Stimulated activated CD8-positive, alpha-beta memory T cell treated with anti-CD3 and anti-CD28 coated beads, Interleukin-7, amount 100 ng/mL, for 24 hours (primary cell): Measurements from ENCODE around the gene ODR4.
A peak's percentile ranks its signal among the peaks of the same experiment; 100 is the strongest.
"Not testable (repeated sequence)": the region's sequence is repeated elsewhere in the genome, so short reads cannot be mapped to it uniquely, and the experiment has no call there.

Source experiments
- DNase-seq: peaks from one replicate; pipeline ENCODE4 v3.0.0-alpha.2; 2020; ENCODE audit warnings: low read depth

The ODR4 gene

DNA sequence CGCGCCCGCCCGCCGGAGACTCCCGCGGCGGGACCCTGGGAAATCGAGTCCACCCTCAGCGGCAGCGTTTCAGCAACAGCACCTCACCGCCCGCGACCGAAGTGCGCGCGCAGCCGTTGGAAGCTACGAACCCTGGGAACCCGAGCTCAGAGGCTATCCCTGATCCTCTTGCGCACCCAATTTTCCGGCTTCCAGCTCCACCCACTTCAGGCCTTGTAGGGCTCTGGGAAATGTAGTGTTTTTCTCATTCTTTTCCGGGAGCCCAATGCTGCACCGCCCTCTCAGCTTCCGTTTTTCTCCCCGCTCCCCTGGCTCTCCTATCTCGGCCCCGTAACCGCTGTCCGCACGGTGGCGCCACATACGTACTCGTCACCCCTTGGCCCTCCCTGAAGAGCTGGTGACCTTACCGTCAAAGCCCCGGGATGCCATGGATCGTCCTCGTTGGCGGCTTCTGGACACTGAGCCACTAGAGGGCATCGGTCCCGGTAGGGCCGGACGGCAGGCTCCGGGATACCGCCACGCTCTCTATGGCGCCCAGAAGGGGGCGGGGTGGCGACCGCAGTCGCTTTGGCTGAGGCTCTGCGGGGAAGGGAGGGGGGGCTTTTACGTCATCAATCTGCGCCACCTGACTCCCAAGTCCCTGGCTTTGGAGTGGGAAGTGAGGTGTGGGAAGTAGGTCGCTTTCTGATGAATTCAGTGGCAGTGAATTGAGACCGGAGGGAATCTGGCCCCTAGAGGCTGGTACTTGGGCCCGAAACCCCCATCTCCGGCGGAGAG, at the start of gene ODR4, which contains the start of gene TPR:
Gene ODR4, plus strand, starts transcription at position 687 of the 777 bp plus-strand sequence. CDS start 3,948 bp downstream, outside the sequence.
Gene TPR, minus strand, starts transcription at position 102 of the 777 bp plus-strand sequence. CDS start 225 bp downstream, outside the sequence.
- DNase-seq = peak; percentile 93

DNA sequence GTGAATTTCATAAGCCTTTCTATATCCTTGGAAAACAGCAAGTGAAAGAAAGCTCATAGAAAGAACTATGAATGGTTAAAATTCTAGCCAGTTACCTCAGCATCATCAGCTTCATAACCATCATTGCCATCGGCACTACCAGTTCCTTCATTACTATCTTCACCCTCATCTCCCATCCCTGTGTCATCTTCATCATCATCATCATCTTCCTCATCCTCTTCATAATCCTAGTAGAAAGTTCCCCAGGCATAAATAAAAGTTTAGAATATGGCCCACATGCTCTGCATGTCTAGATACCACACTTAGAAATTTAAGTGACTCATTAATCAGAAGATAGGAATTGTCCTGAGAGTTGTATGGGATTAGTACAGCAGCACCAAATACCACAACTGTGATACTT, 49.6 kb upstream of the ODR4 start:
- DNase-seq = no peak

DNA sequence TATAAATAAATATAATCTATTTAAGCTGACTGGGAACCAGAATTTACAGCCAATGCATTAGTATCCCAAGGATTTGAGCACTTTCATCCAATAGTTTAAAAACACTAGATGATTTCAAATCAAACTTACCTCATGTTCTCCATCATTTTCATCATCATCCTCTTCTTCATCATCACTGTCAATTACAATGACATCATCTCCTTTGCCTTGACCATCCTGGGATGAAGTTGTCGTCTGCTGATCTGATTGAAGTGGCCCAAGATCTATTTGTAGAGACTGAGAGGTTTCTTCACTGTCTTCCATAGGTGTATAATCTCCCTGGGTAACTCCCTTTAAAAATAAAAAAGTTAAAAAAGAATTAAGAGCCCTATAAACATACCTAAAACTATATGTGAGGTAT, 48.3 kb upstream of the ODR4 start:
- no peak for DNase-seq

DNA sequence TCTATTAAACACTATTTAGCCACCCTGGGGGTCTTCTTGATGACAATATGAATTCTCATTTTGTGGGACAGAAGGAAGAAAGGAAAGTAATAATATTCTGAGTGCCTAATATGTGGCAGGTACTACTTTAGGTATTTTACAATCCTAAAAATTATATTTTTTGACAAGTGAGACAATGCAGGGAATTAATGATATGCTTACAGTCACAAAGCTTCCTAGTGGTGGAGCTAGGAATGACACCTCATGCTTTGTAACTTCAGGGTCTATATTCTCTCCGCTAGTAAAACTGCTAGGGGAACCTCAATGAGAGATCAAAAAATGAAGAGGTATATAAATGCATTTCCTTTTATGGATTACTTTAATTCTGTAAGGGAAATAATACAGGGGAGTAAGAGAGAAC, 44.9 kb upstream of the ODR4 start:
- DNase-seq = no peak

DNA sequence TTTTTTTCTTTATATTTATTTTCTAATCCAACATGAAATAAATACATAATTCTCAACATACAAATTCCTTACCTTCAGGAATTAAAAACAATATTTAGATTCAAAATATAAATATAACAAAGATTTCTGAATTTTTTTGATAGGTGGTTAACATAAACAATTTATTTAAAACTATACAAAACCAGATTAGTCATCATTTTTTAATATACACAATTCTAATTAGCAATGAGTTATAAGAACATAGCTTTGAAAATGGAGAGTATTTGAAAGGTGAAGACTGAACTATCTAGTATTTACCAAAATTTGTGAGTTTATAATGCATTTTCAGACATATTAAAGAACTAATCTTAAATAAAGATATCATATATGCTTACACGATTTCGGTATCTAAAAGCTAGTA, 38.1 kb upstream of the ODR4 start:
- no peak for DNase-seq

DNA sequence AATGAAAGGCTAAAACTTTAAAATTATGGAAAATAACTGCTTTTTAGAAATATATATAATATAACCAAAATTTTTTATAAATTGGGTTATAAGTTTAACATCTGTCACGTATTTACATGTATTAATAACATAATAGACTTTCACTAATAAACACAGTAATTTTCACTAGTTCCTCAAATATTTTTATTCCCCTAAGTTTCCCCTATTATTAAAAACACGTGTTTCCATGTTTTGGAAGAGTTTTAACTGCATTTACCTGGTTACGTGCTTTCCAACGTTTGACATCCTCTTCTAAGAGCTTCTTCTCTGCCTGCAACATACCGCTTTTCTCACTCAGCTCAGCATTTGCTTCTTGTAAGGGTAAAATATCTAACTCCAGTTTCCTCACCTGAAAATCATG, 34.9 kb upstream of the ODR4 start:
- DNase-seq = no peak

DNA sequence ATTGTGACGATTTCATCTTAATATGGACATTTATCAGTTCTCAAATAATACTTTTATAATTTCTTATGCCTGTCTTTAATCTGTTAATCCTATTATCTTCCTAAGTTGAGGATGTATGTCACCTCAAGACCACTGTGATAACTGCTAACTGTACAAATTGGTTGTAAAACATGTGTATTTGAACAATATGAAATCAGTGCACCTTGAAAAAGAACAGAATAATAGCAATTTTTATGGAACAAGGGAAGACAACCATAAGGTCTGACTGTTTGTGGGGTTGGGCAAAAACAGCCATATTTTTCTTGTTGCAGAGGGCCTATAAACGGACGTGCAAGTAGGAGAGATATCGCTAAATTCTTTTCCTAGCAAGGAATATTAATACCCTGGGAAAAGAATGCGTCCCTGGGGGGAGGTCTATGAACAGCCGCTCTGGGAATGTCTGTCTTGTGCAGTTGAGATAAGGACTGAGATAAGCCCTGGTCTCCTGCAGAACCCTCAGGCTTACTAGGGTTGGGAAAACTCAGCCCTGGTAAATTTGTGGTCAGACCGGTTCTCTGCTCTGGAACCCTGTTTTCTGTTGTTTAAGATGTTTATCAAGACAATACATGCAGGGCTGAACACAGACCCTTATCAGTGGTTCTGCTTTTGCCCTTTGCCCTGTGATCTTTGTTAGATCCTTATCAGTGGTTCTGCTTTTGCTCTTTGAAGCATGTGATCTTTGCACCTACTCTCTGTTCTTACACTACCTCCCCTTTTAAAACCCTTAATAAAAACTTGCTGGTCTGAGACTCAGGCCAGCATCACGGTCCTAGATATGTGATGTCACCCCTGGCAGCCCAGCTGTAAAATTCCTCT, 27.6 kb upstream of the ODR4 start:
- DNase-seq = not testable (repeated sequence)

DNA sequence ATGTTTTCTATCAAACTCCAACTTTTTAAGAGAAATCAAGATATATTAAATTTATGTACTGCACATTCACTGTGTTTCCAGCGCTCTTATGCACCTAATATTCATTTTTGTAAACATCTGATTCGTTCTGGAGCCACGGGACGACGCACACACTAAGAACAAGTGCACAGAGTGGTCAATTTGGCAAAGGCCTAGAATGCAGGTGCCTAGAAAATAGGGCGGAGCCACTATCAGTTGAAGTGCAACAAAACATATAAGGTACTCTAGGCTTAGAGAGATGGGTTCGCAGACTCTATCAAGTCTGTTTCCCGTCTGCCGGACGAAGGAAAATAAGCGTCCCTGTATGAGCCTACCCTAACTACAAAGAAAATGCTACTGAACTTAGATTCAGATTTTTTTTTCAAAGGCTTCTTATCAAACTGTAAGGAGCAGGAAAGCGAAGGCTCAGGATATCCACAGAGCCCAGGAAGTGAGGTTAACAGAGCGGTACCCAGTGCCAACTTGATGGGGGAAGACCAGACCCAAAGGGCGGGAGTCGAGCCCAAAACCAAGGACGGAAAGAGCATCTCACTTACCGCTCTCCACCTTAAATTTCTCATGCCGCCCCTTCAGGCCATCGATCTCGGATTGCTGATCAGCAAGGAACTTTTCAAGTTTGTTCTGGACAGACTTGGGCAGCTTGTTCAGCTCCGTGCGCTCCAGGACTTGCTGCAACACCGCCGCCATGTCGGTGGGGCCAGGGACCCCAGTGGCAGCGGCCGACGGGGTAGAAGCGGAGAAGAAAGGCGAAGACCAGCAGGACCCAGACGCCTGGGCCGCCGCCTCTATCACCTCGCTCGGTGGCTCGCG, 1.1 kb upstream of the ODR4 start:
- DNase-seq = peak; percentile 1

DNA sequence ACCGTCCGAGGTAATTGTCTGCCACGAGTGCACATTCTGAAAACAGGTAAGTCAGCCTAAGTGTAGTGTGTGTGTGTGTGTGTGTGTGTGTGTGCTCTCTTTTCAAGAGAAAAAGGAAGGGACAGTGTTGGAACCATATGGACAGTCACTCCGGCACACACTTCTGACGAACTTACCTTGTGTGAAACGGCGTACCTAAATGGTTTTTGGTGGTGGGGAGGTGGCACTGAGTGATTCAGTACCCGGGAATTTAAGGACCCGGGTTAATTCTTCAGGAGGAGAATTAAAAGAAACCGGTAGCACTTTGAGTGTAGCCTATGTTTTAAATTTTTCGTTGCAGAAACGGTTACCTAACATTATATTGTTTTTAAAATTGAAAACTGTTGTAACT, 286 bp downstream of the ODR4 start:
- no peak for DNase-seq

DNA sequence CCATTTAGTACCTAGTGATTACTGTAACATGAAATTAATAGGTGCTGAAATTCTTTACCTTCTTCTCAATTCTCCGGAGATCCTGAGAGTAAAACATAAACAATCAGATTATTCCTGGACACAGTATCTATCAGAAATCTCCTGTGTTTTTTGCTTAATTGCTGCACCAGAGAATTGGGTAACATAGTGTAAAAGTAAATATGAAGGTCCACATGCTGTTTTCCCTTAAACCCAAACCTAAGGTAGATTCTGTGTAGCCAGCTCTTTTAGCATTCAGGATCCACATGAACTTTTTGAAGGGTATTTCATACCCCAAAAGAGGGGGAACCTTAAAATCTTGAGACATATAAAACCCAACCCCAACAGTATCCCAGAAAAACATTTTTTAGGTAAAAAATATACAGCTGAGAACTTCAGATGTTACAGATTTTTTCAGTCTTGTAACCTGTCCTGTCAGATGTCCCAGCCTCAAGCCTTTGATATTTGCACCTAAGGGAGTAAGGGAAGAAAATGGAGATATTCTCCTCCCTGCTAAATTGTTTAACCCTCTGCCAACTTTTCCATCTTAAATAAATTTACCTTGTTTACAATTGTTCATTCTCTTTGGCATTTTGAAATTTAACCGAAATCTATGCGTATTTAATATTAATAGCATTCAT, 11.2 kb downstream of the ODR4 start:
- DNase-seq = no peak

DNA sequence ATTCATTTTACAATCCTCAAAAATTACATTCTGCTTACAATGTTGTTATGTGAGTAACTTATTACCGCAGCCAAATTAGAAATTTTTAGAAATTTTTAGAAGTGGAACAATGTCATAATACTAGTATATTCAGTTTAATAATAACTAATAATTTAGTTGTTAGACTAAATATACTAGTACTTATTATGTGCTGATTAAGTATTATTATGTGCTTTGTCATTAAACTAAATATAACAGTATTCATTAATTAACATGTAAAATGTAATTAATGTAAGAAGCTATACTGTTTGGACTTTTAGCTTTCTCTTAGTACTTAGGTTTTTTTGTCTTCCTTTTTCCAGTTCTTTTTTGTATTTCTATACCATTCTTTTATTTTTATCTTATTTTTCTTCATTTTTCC, 15.3 kb downstream of the ODR4 start:
- DNase-seq = no peak

DNA sequence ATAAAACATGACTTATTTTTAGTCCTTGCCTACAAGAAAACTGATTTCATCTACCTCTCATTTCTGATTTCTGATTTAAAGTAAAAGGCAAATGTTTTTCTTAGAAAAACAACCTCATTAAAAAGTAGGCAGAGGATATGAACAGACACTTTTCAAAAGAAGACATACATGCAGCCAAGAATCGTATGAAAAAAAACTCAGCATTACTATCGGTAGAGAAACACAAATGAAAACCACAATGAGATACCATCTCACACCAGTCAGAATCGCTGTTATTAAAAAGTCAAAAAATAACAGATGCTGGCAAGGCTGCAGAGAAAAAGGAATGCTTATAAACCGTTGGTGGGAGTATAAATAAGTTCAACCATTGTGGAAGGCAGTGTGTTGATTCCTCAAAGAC, 16.2 kb downstream of the ODR4 start:
- no peak for DNase-seq

DNA sequence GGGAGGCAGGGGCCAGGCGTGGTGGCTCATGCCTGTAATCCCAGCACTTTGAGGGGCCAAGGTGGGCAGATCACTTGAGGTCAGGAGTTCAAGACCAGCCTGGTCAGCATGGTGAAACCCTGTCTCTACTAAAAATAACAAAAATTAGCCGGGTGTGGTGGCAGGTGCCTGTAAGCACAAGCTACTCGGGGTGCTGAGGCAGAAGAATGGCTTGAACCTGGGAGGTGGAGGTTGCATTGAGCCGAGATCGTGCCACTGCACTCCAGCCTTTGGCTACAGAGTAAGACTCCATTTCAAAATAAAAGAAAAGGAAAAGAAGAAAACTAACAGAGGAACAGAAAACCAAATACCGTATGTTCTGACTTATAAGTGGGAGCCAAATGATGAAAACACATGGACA, 17.1 kb downstream of the ODR4 start:
- DNase-seq = not testable (repeated sequence)

DNA sequence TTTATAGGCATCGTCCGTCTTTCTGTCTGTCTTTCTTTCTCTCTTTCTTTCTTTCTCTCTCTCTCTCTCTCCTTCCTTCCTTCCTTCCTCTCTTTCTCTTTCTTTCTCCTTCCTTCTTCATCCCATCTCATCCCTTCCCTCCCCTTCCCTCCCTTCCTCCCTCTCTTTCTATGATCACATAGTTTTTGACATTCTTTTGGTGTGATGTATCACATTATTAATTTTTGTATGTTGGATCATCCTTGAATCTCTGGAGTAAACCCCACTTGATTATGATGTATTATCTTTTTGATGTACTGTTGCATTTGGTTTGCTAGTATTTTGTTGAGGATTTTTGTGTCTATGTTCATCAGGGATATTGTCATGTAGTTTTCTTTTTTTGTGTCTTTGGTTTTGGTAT, 25.8 kb downstream of the ODR4 start:
- DNase-seq = not testable (repeated sequence)

DNA sequence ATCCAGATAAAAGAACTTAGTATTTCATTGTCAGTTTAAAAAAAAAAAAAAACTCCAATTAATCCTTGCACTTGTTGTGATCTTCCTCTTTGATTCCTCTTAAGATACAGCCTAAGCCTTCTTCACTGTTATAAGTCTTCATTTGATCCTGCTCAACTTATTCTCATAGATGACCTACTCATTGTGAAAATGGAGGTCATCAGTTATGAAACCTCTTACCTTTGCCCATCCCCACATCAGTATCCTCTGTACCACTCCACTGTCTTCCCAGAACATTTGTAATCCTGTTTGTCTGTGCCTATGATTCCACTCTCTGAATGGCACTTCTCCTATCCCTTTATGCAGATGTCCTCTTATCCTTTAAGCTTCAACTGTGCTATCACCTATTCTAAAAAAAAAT, 28.0 kb downstream of the ODR4 start:
- no peak for DNase-seq

DNA sequence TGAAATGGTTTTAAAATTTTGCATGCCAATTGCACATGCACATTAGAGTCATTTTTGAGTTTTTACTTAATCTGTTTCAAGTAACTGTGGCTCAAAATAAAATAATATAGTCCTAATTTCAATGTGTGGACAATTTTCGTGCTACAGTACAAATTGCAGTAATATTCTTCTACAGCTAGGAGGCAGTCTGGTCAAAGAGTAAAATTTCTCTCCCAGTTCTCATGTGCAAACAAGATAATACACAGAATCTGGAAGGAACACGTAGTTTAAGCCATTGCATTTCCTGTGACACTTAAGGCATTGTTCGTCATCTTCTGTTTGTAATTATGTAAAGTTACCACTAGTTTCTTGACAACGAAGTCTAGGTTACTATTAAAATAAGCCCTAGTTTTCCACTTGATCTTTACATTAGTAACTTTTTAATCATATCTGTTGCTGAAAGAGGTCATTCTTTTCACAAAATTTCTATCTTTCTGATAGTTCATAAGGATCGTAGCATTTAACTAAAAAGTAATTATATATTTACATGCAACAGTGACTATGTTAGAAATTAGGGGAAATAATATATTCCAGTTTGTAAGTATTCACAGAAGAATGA, 28.9 kb downstream of the ODR4 start:
- no peak for DNase-seq

DNA sequence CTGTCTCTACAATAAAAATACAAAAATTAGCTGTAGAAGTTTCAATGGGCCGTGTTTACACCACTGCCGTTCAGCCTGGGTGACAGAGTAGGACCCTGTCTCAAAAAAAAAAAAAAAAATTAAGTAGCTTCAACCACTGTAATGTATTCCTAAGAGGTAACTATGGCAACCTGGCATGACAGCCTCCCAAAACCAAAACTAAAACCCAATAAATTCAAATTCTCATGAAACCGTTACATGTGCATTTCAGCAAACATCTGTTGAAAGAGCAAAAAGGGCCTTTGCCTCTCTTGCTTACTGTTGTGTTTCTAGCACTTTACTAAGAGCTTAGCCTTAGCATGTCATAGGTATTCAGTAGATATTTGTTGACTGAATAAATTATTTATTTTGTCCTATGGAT, 33.5 kb downstream of the ODR4 start:
- DNase-seq = no peak

DNA sequence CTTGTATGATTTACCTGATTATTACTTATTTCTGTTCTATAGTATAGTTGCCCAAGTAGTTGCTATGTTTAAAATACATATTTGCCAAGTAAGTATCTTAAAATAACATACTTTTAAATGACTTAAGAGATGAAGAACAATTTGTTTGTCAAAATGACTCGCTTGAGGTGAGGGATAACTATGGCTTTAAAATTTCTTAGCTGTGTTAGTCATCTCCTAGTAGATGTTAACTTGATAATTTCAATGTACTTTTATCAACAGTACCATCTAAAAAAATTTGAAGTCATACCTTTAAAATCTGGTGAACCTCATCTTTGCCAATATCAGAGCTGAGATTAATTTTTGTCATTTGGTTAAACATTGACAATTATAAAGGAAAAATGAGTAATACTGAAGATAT, 37.7 kb downstream of the ODR4 start:
- DNase-seq = no peak

DNA sequence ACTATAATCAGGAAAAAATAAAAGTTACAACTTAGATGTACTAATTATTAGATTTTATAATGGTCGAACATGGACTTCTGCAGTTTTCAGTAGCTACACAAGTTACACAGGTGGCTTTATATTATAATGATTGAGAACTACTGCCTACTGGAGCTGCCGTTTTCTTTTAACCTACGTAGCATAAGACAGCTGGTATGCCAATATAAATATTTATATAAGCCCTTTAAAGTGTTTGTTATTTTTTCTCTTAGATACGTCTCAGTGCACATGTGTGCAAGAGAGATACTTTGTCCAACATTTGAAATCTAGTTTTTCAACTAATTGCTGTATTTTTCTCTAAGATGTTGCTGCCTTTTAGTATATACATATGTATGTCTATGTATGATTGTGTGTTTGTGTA, 42.9 kb downstream of the ODR4 start:
- no peak for DNase-seq

DNA sequence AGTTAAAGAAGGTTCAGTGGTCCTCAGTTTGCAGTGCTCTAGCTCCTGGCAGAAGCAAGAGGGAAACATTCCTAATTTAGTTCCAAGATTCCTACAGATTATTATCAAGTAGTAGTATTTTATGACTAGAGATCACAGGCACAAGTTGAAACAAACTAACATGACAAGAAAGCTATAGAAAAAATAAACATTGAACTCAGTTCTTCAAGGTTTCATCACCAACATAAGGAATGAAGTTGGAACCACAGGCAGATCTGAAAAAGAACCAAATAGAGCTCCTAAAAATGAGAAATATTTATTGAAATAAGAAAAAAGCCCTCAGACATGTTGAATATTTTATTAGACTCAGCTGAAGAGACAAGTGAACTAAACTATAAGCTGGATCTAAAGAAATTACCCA, 44.7 kb downstream of the ODR4 start:
- DNase-seq = no peak

DNA sequence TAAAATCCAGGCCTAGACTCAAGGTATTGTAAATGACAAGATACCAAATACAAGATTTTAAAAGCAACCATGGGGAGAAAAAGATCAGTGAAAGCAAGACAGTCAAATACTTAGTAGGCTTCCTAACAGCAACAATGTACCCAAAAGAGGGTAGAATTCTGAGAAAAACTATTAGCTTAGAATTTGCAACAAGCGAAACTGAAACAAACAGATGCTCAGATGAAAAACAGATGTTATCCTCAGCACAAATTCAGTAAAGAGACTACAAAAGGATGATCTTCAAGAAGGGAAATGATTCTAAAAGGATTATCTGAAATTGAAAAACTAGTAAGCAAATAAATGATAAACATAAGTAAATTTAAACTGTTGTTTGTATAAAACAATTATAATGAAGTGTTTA, 45.3 kb downstream of the ODR4 start:
- DNase-seq = no peak
